ENCODE results near the gene CEBPE.
"Not testable (repeated sequence)": the region's sequence is repeated elsewhere in the genome, so short reads cannot be mapped to it uniquely, and the experiment has no call there.

Gene CEBPE

GRCh38 chr14:23121361-23121771 lies 2.3 kb upstream of the CEBPE start:
- peak; percentile 69 for DNase-seq (ENCODE audit: low spot score)

GRCh38 chr14:23120541-23121251 lies 1.6 kb upstream of the CEBPE start:
- peak; percentile 90 for DNase-seq (ENCODE audit: low spot score)

DNA sequence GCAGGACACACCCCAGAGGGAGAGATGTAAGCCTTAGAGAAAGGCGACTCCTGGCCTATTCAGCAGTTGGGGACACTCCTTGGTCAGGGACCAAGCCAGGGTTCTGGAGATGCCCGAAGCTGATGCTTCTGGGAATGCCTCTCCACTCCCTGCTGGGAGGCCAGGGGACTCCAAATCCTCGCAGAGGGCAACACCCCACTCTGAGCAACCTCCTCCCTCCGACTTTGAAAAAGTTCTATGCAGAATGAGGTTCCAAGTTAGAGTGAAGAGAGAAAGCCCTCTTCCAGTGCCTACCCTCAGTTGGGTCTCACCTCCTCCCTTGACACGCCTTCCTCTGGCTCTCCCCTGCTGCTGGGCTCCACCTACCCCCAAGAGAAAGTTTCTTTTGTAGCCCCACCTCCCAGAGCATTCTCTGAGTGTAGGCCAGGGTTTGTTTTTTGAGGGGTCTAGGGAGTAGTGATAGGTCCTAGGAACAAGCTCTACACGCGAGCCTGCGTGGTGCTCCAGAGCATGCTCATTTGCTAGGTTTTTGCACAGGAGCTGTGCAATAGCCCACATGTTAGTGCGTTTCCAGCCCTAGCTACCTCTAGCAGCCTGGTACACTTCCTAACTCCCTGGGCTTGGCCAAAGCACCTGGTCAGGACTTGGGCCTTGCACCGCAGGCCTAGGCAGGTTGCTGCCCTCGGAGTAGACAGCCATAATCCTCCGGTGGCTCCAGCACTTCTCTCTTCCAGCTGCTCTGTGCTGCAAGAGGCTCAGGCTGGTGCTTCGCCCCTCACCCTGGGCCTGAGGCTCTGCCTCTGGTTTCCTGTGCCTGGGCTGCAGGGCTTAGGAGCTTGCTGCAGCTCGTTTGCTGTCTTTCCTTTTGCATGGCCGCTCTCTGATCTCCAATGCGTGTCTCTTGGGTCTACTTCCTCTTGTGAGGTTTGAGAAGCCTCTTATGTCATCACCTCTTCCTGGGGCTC lies 590 bp upstream of the CEBPE start:
- no peak for DNase-seq (ENCODE audit: low spot score)

DNA sequence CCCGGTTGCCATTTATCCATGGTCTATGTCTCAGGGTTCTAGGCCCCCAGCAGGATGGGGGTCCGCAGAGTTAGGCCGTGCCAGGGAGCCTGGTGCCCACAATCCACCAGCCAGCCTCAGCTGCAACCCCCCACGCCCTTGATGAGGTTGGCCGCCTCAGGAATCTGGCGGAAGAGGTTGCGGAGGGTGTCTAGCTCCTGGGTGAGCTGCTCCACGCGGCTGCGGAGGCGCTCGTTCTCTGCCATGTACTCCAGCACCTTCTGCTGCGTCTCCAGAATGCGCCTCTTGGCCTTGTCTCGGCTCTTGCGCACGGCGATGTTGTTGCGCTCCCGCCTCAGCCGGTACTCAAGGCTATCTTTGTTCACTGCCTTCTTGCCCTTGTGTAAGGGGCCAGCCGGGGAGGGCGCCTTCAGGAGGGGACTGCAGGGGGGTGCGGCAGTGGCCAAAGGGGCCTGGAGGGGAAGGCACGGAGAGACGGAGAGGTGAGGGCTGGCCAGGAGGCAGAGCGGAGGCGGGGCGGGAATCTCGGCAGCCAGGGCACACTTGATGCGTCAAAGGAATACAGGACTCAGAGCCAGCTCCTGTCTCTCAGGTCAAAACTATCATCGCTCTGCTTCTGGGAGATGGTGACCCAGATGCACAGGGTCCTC lies 1.6 kb downstream of the CEBPE start:
- DNase-seq (ENCODE audit: low spot score) = no peak

GRCh38 chr14:23115918-23116317 lies 3.1 kb downstream of the CEBPE start:
- DNase-seq (ENCODE audit: low spot score) = no peak

- peak; percentile 98 for DNase-seq (ENCODE audit: low spot score)
Observed at GRCh38 chr14:23115039-23115731, 3.9 kb downstream of the CEBPE start.

- DNase-seq (ENCODE audit: low spot score) = no peak
Observed at GRCh38 chr14:23114669-23115038, 4.4 kb downstream of the CEBPE start.

DNA sequence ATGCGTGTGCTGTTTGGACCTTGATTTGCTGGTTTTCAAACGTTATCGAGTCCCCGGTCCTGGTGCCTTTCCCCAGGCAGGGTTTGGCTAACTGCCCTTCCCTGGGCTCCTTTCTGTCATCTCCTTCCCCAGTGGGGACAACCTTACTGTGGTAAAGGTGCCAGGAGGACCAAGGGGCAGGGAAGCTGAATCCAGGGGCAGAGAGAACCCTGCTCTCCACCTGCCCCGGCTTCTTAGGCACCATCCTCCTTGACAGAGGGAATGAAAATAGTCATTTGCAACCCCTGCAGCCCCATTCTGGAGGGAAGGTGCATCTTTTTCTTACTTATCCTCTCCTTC lies 5.0 kb downstream of the CEBPE start:
- DNase-seq (ENCODE audit: low spot score) = no peak

GRCh38 chr14:23113431-23114119 lies 5.5 kb downstream of the CEBPE start:
- DNase-seq (ENCODE audit: low spot score) = no peak

DNA sequence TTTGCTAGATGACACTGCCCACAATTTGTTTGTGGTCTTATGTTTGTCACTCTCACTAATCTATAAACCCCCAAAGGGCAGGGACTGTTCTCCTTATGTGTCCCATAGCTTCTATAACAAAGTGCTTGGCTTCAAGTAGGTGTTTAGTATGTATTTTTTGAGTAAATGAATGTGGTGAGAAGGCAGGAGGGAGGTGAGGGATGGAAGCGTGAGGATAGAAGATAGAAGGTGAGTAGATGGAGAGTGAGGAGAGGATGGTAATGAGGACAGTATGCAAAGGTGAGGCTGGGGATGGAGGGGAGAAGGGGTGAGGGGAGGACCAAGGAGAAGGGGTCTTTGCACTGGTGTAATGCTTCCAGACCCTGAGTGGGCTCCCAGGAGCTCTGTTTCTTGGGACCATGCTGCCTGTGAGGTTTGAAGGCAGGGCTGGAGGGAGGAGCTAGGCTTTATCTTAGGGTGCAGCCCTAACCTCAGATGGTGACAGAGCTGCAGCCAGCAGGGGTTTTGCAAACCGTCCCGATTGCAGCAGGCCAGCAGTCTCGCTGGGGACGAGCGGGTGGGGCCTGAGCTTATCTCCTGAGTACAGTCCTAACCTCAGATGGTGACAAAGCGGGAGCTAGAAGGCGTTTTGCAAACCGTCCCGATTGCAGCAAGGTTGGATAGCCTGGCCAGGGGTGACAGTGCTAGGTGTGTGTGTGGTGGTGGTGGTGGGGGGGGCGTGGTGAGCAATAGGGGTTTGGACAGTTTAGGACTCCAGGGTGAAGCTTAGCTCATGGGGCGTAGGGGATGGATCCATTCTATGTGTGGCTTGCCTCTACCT lies 6.5 kb downstream of the CEBPE start:
- no peak for DNase-seq (ENCODE audit: low spot score)

DNA sequence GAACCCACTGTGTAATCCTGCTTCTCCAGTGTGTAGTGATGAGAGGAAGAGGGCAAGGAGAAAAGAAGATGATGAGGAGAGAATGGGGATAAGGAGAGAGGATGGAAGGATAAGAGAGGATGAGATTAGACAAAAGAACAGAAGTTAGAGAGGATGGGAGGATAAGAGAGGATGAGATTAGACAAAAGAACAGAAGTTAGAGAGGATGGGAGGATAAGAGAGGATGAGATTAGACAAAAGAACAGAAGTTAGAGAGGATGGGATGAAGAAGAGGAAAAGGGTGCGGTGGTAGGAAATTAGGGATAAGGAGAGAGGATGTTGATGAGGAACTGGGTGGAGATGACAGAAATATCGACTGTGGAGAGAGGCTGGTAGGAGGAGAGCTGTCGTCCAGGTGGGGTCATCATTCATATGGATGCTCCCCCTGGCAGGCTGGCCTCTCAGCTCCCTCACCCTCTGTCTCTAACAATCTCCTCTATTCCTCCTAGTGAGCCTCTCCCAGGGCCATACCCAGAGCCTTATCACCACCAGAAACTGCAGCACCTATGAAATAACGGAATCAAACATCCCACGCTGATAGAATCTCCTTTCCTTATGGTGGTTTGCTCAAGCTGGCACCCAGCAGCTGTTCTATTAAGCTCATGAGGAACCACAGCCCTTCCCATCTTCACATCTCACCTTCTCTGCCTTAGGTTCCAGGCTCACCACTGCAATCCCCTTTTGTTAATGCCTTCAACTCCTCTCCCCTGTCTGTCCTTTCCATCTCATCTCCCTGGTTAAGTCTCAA lies 8.3 kb downstream of the CEBPE start:
- DNase-seq (ENCODE audit: low spot score) = no peak

- DNase-seq (ENCODE audit: low spot score) = no peak
Observed at GRCh38 chr14:23109769-23110168, 9.3 kb downstream of the CEBPE start.

GRCh38 chr14:23108169-23108568 lies 10.9 kb downstream of the CEBPE start:
- DNase-seq (ENCODE audit: low spot score) = not testable (repeated sequence)

- not testable (repeated sequence) for DNase-seq (ENCODE audit: low spot score)
Observed at GRCh38 chr14:23107620-23108019, 11.4 kb downstream of the CEBPE start.

DNA sequence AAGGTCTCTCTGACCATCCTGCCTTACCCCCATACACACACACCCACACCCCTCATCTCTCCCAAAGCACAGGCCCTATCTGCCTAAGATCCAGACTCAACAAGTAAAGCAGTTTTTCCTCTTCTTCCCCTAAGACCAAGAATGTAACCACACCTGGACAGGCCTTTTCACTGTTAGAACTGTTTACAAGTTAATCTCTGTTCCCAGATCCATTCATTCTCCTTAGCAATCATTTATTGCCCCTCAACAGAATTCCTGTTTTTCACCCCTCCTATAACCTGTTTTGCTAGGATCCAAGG lies 12.4 kb downstream of the CEBPE start:
- no peak for DNase-seq (ENCODE audit: low spot score)

- no peak for DNase-seq (ENCODE audit: low spot score)
Observed at GRCh38 chr14:23105348-23105824, 13.7 kb downstream of the CEBPE start.

GRCh38 chr14:23104591-23105347 lies 14.3 kb downstream of the CEBPE start, which contains the start of gene CIROP:
TSS of gene CIROP (minus strand) at chr14:23104989. CDS start at chr14:23104920, 69 bp downstream.
- no peak for DNase-seq (ENCODE audit: low spot score)

DNA sequence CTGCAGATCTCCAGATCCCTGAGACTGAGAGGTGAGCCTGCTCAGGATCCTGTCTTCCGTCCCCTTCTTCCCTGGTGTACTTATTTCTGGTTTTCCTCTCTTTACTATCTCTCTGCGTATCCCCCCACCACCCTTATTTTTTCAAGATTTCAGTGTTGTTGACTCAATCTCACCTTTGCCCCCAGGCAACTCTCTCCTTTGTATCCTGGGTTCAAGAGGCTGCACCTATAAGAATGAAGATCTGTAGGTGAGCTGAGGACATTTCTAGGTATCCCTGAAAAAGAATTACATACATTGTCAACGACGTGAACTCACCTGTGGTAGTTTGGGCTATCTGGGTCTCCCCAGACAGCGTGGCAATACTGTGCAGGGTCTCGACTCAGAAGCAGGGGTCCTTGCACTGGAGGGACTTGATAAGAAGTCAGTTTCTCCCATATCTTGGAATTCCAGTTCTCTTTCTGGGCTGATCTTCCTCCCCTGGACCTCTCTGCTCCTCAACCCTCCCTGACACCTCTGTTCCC lies 14.9 kb downstream of the CEBPE start:
- no peak for DNase-seq (ENCODE audit: low spot score)

- DNase-seq (ENCODE audit: low spot score) = no peak
Observed at GRCh38 chr14:23103581-23103980, 15.5 kb downstream of the CEBPE start.
